Measurements from ENCODE around the gene ARHGAP18. TPM values are rescaled to one million over a fixed set of nuclear protein-coding genes. Genes with fewer than 3 reads are reported as not detected.

Gene ARHGAP18
- total and polyA plus RNA-seq, 2 of the 13 experiments (the other 11 are each of a cell fraction or from before 2014, with no cell fraction given), result 58.2 to 115 TPM

- peak; percentile 23; the same call in 1 of the 2 replicates for TF ChIP-seq ZNF280D (CRISPR knock-in tag; IDR thresholded peaks at IDR 0.05)
- peak; percentile 55; the same call in 1 of the 2 replicates for TF ChIP-seq ZNF788 (CRISPR knock-in tag; IDR thresholded peaks at IDR 0.05; ENCODE audit: borderline replicate concordance)
- no peak for TF ChIP-seq ZNF232 (CRISPR knock-in tag; IDR thresholded peaks at IDR 0.05; ENCODE audit: borderline replicate concordance)
- TF ChIP-seq ZKSCAN5 (CRISPR knock-in tag; IDR thresholded peaks at IDR 0.05), result 0 out of 2 replicates have a peak, but pooled peaks have one; percentile 44
- peak; percentile 53; the same call in 1 of the 2 replicates for TF ChIP-seq ZNF747 (CRISPR knock-in tag; IDR thresholded peaks at IDR 0.05; ENCODE audit: borderline replicate concordance)
- no peak for TF ChIP-seq KIAA2018 (CRISPR knock-in tag; IDR thresholded peaks at IDR 0.05; ENCODE audit: borderline replicate concordance)
- TF ChIP-seq RBM22 (optimal IDR thresholded peaks at IDR 0.05; ENCODE audit: low read length), result peak; percentile 46
- no peak for TF ChIP-seq RXRA (CRISPR knock-in tag; IDR thresholded peaks at IDR 0.05)
- TF ChIP-seq MEF2D (CRISPR knock-in tag; IDR thresholded peaks at IDR 0.05), result 0 out of 2 replicates have a peak, but pooled peaks have one; percentile 32
- no peak for TF ChIP-seq MAZ (IDR thresholded peaks at IDR 0.05; ENCODE audit: borderline replicate concordance, low read depth, low read length)
- 0 out of 2 replicates have a peak, but pooled peaks have one; percentile 18 for TF ChIP-seq MAZ (CRISPR knock-in tag; IDR thresholded peaks at IDR 0.05; ENCODE audit: low read depth)
- no peak for TF ChIP-seq ZNF563 (CRISPR knock-in tag; IDR thresholded peaks at IDR 0.05)
- no peak for TF ChIP-seq KDM2A (CRISPR knock-in tag; IDR thresholded peaks at IDR 0.05; ENCODE audit: borderline replicate concordance, low read depth)
- no peak for TF ChIP-seq TEAD2 (CRISPR knock-in tag; IDR thresholded peaks at IDR 0.05)
- no peak for TF ChIP-seq IRF2 (CRISPR knock-in tag; IDR thresholded peaks at IDR 0.05)
- TF ChIP-seq EED (CRISPR knock-in tag; IDR thresholded peaks at IDR 0.05), result 0 out of 2 replicates have a peak, but pooled peaks have one; percentile 59
- TF ChIP-seq TBX2 (CRISPR knock-in tag; IDR thresholded peaks at IDR 0.05; ENCODE audit: borderline replicate concordance), result peak; percentile 57; the same call in 1 of the 2 replicates
- peak; percentile 25; the same call in 1 of the 2 replicates for TF ChIP-seq MYC (CRISPR knock-in tag; IDR thresholded peaks at IDR 0.05; ENCODE audit: borderline replicate concordance)
- TF ChIP-seq BHLHE40 (IDR thresholded peaks at IDR 0.05; ENCODE audit: low read length), result no peak
- no peak for TF ChIP-seq REXO4 (CRISPR knock-in tag; IDR thresholded peaks at IDR 0.05; ENCODE audit: borderline replicate concordance)
Measured at GRCh38 chr6:129691709-129692108, 18.3 kb downstream of the ARHGAP18 start (continued).
